Endothelial cell of umbilical vein (primary cell): ENCODE measurements around the gene FRMD4A. TPM values are rescaled to one million over a fixed set of nuclear protein-coding genes. Genes with fewer than 3 reads are reported as not detected.

Source experiments
- BruUV-seq: library from RNA; stranded (reverse); fragments of 400-500 nt; replicated peaks from 2 replicates; lab custom pipeline; 2021; lab: Mats Ljungman, UMichigan
- CTCF ChIA-PET: fragments of 300-600, 350-600 bp; sonication (Branson Sonifier 250); formaldehyde crosslinking; loops from one replicate; lab custom pipeline; 2021; ENCODE audit warnings: antibody characterized with exemption, inconsistent platforms; lab: Charles Lee
- POLR2A ChIA-PET: fragments of 300-600, 350-600 bp; sonication (Branson Sonifier 250); formaldehyde crosslinking; loops from one replicate; lab custom pipeline; 2021; ENCODE audit warnings: antibody characterized with exemption, inconsistent platforms; lab: Charles Lee
- DNase-seq: peaks from one replicate; pipeline ENCODE4 v3.0.0-alpha.2; 2011; ENCODE audit warnings: low read depth, low spot score
- FAIRE-seq: peaks from 2 replicates; lab custom pipeline; 2011; peaks lifted over from hg19 to GRCh38; lab: Jason Lieb, UNC
- H2AFZ ChIP-seq: 2 replicates; pipeline ENCODE4 v1.6.0; 2012; ENCODE audit warnings: low read depth, low read length, control low read depth, inconsistent platforms
- H3K27ac ChIP-seq: 2 replicates; pipeline ENCODE4 v1.5.1; 2011; ENCODE audit warnings: low read depth, mild to moderate bottlenecking, control low read depth, low read length, moderate library complexity; ENCODE audit not compliant: insufficient read depth
- H3K27me3 ChIP-seq, 2 experiments: 2 replicates each; pipeline versions ENCODE4 v1.6.0 to v1.6.1; 2011; ENCODE audit warnings: low read length in 2 of 2, mixed read lengths in 1 of 2; ENCODE audit not compliant: control insufficient read depth in 2 of 2, insufficient read depth in 2 of 2
- H3K36me3 ChIP-seq, 2 experiments: 2 replicates in 1 of 2; 3 replicates in 1 of 2; pipeline ENCODE4 v1.5.1; 2011; ENCODE audit warnings: low read length in 2 of 2, mild to moderate bottlenecking in 1 of 2, moderate library complexity in 1 of 2; ENCODE audit not compliant: control insufficient read depth in 2 of 2, insufficient read depth in 2 of 2; ENCODE audit errors: extremely low read depth in 1 of 2
- H3K4me1 ChIP-seq: 3 replicates; pipeline ENCODE4 v1.5.1; 2011; ENCODE audit warnings: mild to moderate bottlenecking, low read length; ENCODE audit not compliant: control insufficient read depth, insufficient read depth; ENCODE audit errors: extremely low read depth
- H3K4me2 ChIP-seq: 2 replicates; pipeline ENCODE4 v1.6.1; 2011; ENCODE audit warnings: low read length, control low read depth, mixed read lengths; ENCODE audit not compliant: insufficient read depth
- H3K4me3 ChIP-seq, 3 experiments: fragments of 200-600 bp in 1 of 3; sonication (generic), shearing (Covaris generic) in 1 of 3; replicated peaks in 1 of 3; 2 replicates each; pipeline ENCODE4 v1.5.1; 2011 to 2016; ENCODE audit warnings: control low read depth in 3 of 3, low read length in 3 of 3, mild to moderate bottlenecking in 2 of 3, inconsistent platforms in 1 of 3, low read depth in 1 of 3, moderate library complexity in 1 of 3; ENCODE audit not compliant: insufficient read depth in 1 of 3
- H3K79me2 ChIP-seq: 2 replicates; pipeline ENCODE4 v1.6.0; 2012; ENCODE audit warnings: low read length, inconsistent platforms; ENCODE audit not compliant: control insufficient read depth, insufficient read depth
- H3K9ac ChIP-seq: replicated peaks from 2 replicates; pipeline ENCODE3; 2011; ENCODE audit warnings: low read length, control low read depth; ENCODE audit not compliant: insufficient read depth; ENCODE audit errors: extremely low read depth
- H3K9me1 ChIP-seq: replicated peaks from 3 replicates; pipeline ENCODE4 v1.6.0; 2011; ENCODE audit warnings: mild to moderate bottlenecking, low read length; ENCODE audit not compliant: control insufficient read depth, insufficient read depth; ENCODE audit errors: extremely low read depth
- H3K9me3 ChIP-seq: replicated peaks from 2 replicates; pipeline ENCODE4 v1.5.1; 2012; ENCODE audit warnings: low read length, inconsistent platforms; ENCODE audit not compliant: control insufficient read depth, insufficient read depth
- H4K20me1 ChIP-seq: replicated peaks from 2 replicates; pipeline ENCODE3; 2011; ENCODE audit warnings: mild to moderate bottlenecking, low read length; ENCODE audit not compliant: control insufficient read depth, insufficient read depth; ENCODE audit errors: extremely low read depth
- CTCF ChIP-seq, 2 donors: IDR thresholded peaks; 1 replicate in 1 of 2; 2 replicates in 1 of 2; pipeline ENCODE4 v1.5.1; 2011; ENCODE audit warnings: low read length in 2 of 2, mild to moderate bottlenecking in 2 of 2, moderate library complexity in 2 of 2, control low read depth in 1 of 2, inconsistent platforms in 1 of 2, low read depth in 1 of 2; ENCODE audit not compliant: insufficient read depth in 1 of 2; ENCODE audit errors: extremely low read depth in 1 of 2
- EZH2 ChIP-seq: IDR thresholded peaks from 2 replicates; pipeline ENCODE4 v1.6.1; 2012; ENCODE audit warnings: borderline replicate concordance, low read depth, mild to moderate bottlenecking, moderate library complexity, low read length, inconsistent platforms; ENCODE audit not compliant: severe bottlenecking
- FOS ChIP-seq: IDR thresholded peaks from 2 replicates; pipeline ENCODE4 v1.6.1; 2011; ENCODE audit warnings: mild to moderate bottlenecking, low read length, moderate library complexity, borderline replicate concordance; ENCODE audit not compliant: insufficient read depth
- GATA2 ChIP-seq: IDR thresholded peaks from 2 replicates; pipeline ENCODE4 v1.7.0; 2011; ENCODE audit warnings: low read depth, mild to moderate bottlenecking, moderate library complexity, mixed read lengths, low read length; ENCODE audit not compliant: insufficient read length, insufficient read depth
- JUN ChIP-seq: IDR thresholded peaks from 2 replicates; pipeline ENCODE4 v1.6.1; 2011; ENCODE audit warnings: borderline replicate concordance, low read depth; ENCODE audit not compliant: insufficient read length, insufficient read depth
- MAX ChIP-seq: IDR thresholded peaks from 2 replicates; pipeline ENCODE4 v1.6.1; 2011; ENCODE audit not compliant: insufficient read depth, insufficient read length
- MYC ChIP-seq: IDR thresholded peaks from one replicate; pipeline ENCODE4 v1.6.1; 2011; ENCODE audit warnings: mild to moderate bottlenecking, low read depth, low read length
- POLR2A ChIP-seq: IDR thresholded peaks from 2 replicates; pipeline ENCODE4 v1.6.1; 2012; ENCODE audit warnings: low read depth, mild to moderate bottlenecking, control low read depth, low read length
- POLR2AphosphoS5 ChIP-seq: IDR thresholded peaks from 2 replicates; pipeline ENCODE4 v1.6.1; 2012; ENCODE audit warnings: low read depth, mild to moderate bottlenecking, control low read depth, low read length, moderate library complexity; ENCODE audit not compliant: insufficient read depth
- dilution Hi-C: fragments of 300-500 bp; cut with MboI; formaldehyde crosslinking; loops from one replicate; pipeline ENCODE4 v1.15.0; 2019; ENCODE audit warnings: low sequenced_read_pairs; ENCODE audit not compliant: extremely low pct_ligation_motif_present
- intact Hi-C: fragments of 100-400 bp; cut with micrococcal nuclease; formaldehyde crosslinking; loops from one replicate; pipeline ENCODE4 v1.10.0; 2022
- polyA plus RNA-seq, 4 experiments: library from polyadenylated mRNA; depleted of rRNA in 3 of 4; stranded (reverse) in 3 of 4; unstranded in 1 of 4; fragments of >200 nt; gene quantifications; 2 replicates each; pipeline versions ENCODE4 v1.2.1 to v1.2.3, GENCODE V29; 2011 to 2012; ENCODE audit warnings: missing spikeins in 1 of 4
- total RNA-seq: library from RNA; stranded (reverse); gene quantifications from 2 replicates; pipeline ENCODE4 v1.2.3, GENCODE V29; 2021

Gene FRMD4A
- total and polyA plus RNA-seq, 2 donors (not counting 3 experiments of a cell fraction or from before 2014, with no cell fraction given), result 123 to 148 TPM

- DNase-seq (peak; percentile 74), FAIRE-seq (peak; percentile 83)
- POLR2A ChIA-PET, result no interaction called here
- no peak overlapping the region for H3K27ac ChIP-seq
- H3K9me1 ChIP-seq, result no peaks in the 10 kb centered on the region
- H3K9ac ChIP-seq, result no peak overlapping the region
- no peaks in the 10 kb centered on the region for H3K79me2 ChIP-seq
- TF ChIP-seq JUN (no peak), POLR2A (no peak), CTCF (IDR thresholded peaks at IDR 0.05; ENCODE audit: extremely low read depth in 1 of 2, insufficient read depth in 1 of 2, low read depth in 1 of 2, low read length in 2 of 2) (no peak), MAX (no peak), POLR2AphosphoS5 (no peak), GATA2 (no peak), FOS (no peak), EZH2 (no peak), MYC (no peak)
- H4K20me1 ChIP-seq, result no peaks in the 10 kb centered on the region
- dilution Hi-C loops, result no loop called here
- no peak overlapping the region for H3K4me3 ChIP-seq
- intact Hi-C loops, result no loop called here
- H3K9me3 ChIP-seq, result no peaks in the 10 kb centered on the region
- BruUV-seq, result no TSS peak
- no peak overlapping the region for H2AFZ ChIP-seq
- CTCF ChIA-PET, result interaction anchor here (0.6 to 1.2 kb wide), 3 partner anchors 9 to 122 kb away, joined by 3 to 5 read pairs (median 4); no protein-coding TSS in a partner anchor
- peak overlapping the region; percentile 32 for H3K4me2 ChIP-seq
- H3K36me3 ChIP-seq, result no peaks in the 10 kb centered on the region
- peaks cover 24% of the 10 kb centered on the region for H3K4me1 ChIP-seq
- H3K27me3 ChIP-seq, result no peaks in the 10 kb centered on the region
These were observed 358.9 kb downstream of the FRMD4A start for GRCh38 chr10:13971601-13972475.
